OCI-LY3 (cell line): ENCODE measurements around the gene C11orf24.

ENCODE experiments used
- H2AFZ ChIP-seq: fragments of 200-600, 300-600 bp; shearing (Covaris generic); 2 replicates; pipeline ENCODE4 v1.6.0; 2014; ENCODE audit warnings: antibody characterized with exemption, low read depth, low read length
- H3K27ac ChIP-seq: fragments of 200-600, 300-600 bp; sonication (generic); 2 replicates; pipeline ENCODE4 v1.5.1; 2014; ENCODE audit warnings: mild to moderate bottlenecking, low read length, moderate library complexity, mixed read lengths
- H3K27me3 ChIP-seq: fragments of 200-600, 300-600 bp; sonication (generic); 2 replicates; pipeline ENCODE4 v1.6.1; 2014; ENCODE audit warnings: low read depth, low read length, mixed read lengths
- H3K36me3 ChIP-seq: fragments of 200-600, 300-600 bp; sonication (generic); replicated peaks from 2 replicates; pipeline ENCODE3; 2014; ENCODE audit warnings: low read depth, low read length, mixed read lengths
- H3K4me1 ChIP-seq: fragments of 300-600, 200-600 bp; sonication (generic); 2 replicates; pipeline ENCODE4 v1.6.1; 2014; ENCODE audit warnings: low read length, mixed read lengths
- H3K4me2 ChIP-seq: fragments of 200-600, 300-600 bp; sonication (generic); 2 replicates; pipeline ENCODE4 v1.6.1; 2014; ENCODE audit warnings: low read length, mixed read lengths
- H3K4me3 ChIP-seq: fragments of 300-600, 200-600 bp; sonication (generic); 2 replicates; pipeline ENCODE4 v1.5.1; 2014; ENCODE audit warnings: antibody characterized with exemption, mild to moderate bottlenecking, low read length, moderate library complexity
- H3K79me2 ChIP-seq: fragments of 300-600, 200-600 bp; shearing (Covaris generic); 2 replicates; pipeline ENCODE4 v1.6.1; 2014; ENCODE audit warnings: mild to moderate bottlenecking, low read length, mixed read lengths
- H3K9ac ChIP-seq: fragments of 300-600, 200-600 bp; shearing (Covaris generic); 2 replicates; pipeline ENCODE4 v1.6.0; 2014; ENCODE audit warnings: mild to moderate bottlenecking, low read length, moderate library complexity
- H3K9me3 ChIP-seq: fragments of 200-600, 300-600 bp; shearing (Covaris generic); 2 replicates; pipeline ENCODE4 v1.6.1; 2014; ENCODE audit warnings: low read length, mixed read lengths; ENCODE audit not compliant: insufficient read depth
- H4K20me1 ChIP-seq: fragments of 200-600, 300-600 bp; sonication (generic); 2 replicates; pipeline ENCODE4 v1.6.1; 2016; ENCODE audit warnings: low read length, mixed read lengths; ENCODE audit not compliant: insufficient read depth
- CTCF ChIP-seq: fragments of 200-600, 300-600 bp; sonication (generic); IDR thresholded peaks from 2 replicates; pipeline ENCODE4 v1.5.1; 2014; ENCODE audit warnings: antibody characterized with exemption, low read length, low read depth
- EZH2phosphoT487 ChIP-seq: fragments of 200-600 bp; shearing (Covaris generic); IDR thresholded peaks from 2 replicates; pipeline ENCODE4 v1.6.1; 2018; ENCODE audit warnings: antibody characterized with exemption, mixed run types, low read depth

Gene C11orf24

DNA sequence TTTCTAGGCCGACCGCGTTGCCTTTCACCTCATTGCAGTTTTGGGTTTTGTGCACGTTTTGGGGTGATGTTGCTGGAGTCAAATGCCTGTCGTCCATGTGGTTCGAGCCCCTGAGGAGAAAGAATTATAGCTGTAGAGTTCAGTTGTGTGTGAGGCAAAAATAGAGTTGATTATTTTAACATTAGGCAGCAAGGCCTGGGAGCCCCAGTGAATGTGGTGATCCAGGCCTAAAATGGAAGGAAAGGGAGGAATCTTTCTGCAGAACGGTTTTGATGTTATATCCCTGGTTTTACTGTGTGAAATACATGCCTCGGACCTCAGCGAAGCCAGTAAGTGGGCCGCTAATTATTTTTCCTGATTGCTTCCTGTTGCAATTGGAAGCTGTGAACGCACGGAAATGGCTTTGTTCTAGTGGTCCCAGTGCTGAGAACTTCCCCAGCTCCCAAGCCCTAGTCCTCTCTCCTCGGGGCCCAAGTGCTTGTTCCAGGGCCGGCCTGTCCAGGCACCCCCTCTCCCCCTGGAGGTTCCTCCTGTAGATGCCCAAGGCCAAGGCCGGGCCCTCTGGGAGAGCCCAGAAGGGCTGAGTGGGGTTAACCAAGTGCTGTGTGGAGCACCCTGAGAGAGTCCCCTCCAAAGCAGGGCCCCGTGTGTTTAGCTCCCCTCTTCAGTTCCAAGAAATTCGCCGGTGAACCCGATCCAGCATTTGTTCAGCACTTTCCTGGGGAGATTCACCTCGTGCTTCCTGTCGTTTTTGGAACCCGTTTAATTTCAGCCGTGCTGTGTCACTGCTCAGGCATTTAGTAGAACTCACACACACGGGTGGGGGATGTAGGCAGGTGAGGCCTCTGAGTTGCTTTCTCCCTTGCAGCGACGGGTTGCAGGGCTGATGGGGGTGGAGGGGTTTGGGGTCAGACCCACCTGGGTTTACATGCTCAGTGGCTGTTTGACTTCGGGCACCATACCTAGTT, 42.7 kb upstream of the C11orf24 start:
- Histone ChIP-seq H4K20me1 (peaks cover 26% of the 10 kb centered on the region), H3K27ac (no peak overlapping the region), H2AFZ (no peak overlapping the region), H3K9me3 (no peaks in the 10 kb centered on the region), H3K4me3 (peak overlapping the region; percentile 91), H3K27me3 (no peaks in the 10 kb centered on the region), H3K36me3 (no peaks in the 10 kb centered on the region), H3K4me1 (peaks cover 21% of the 10 kb centered on the region), H3K9ac (peak overlapping the region; percentile 87), H3K4me2 (peak overlapping the region; percentile 80), H3K79me2 (peaks cover 55% of the 10 kb centered on the region)
- no peak for TF ChIP-seq CTCF
- no peak for TF ChIP-seq EZH2phosphoT487

DNA sequence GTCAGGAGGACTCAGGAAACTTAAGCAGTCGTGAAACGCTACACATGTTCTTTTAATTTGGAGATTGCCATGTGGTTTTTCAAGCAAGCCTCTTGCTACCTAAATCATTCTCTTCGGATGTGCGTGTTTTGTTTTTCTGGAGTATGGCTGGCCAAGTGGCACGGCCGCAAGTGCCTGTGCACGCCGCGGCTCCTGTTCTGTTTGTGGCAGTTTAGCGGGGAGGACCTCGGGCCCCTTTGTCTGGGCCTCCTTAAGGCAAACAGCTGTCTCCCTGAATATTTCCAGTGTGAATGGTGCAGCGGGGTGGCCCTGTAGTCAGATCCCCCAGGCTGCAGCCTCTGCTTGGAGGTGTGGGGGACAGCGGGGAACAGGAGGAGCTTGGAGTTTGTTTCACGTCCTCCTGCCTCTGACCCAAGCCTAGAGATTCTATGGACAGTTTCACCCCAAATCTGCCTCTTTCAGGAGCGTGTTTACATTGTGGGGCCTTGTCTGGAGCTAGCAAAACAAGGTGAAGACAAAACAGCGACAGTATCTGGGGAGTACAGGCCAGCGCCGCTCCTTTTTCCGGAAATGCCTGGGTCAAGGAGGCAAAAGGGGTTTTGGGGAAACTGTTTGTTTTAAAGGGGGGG, 41.9 kb upstream of the C11orf24 start:
- Histone ChIP-seq H3K27me3 (no peaks in the 10 kb centered on the region), H3K9ac (peak overlapping the region; percentile 87), H4K20me1 (peaks cover 25% of the 10 kb centered on the region), H3K4me1 (peaks cover 27% of the 10 kb centered on the region), H2AFZ (peak overlapping the region; percentile 39; the same call in 1 of the 2 replicates), H3K9me3 (no peaks in the 10 kb centered on the region), H3K79me2 (peaks cover 52% of the 10 kb centered on the region), H3K4me2 (peak overlapping the region; percentile 80), H3K4me3 (peak overlapping the region; percentile 91), H3K27ac (peak overlapping the region; percentile 19; the same call in 1 of the 2 replicates), H3K36me3 (no peaks in the 10 kb centered on the region)
- TF ChIP-seq EZH2phosphoT487 (no peak), CTCF (no peak)

DNA sequence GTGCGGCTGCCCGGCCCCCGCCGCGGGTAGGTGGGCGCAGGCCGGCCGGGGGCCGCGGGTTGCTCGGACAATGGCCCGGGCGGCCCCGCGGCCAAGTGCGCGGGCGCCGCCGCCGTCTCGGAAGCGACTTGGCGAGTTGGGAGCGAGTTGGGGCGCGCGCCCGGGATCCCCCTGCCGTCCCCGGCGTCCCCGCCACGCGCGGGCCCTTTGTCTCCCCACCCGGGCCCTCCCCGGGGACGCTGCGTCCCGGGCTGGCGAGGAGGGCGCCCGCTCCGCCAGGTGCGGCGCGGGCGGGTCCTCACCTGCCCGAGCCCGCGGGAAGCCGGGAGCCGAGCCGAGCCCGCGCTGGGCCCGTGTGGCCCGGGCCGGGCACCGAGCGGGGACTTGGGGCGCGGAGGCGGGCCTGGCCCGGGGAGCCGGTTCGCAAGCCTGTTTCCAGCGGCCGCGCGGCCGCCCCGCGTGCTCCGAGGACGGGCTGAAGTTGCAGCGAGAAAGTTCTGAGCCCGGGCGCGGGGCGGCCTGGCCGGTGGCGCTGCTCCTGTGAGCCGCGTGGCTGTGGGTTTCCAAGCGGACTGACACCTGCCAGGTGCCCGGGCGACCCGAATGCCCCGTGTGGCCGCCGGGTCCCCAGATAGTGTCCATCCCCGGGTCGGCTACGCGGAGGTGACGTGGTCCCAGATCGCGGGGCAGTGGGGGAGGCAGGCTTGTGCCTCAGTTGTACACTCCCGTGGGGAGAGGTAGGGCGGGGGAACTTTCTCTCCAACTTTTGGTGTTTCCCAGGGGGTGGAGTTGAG, 41.2 kb upstream of the C11orf24 start:
- Histone ChIP-seq H3K36me3 (no peaks in the 10 kb centered on the region), H3K27ac (peak overlapping the region; percentile 19; the same call in 1 of the 2 replicates), H3K4me3 (peak overlapping the region; percentile 91)

More for the DNA sequence above, 41.2 kb upstream of the C11orf24 start:
- peak overlapping the region; percentile 80 for H3K4me2 ChIP-seq
- no peaks in the 10 kb centered on the region for H3K27me3 ChIP-seq
- peak overlapping the region; percentile 87 for H3K9ac ChIP-seq
- peaks cover 23% of the 10 kb centered on the region for H4K20me1 ChIP-seq
- no peaks in the 10 kb centered on the region for H3K9me3 ChIP-seq
- H2AFZ ChIP-seq = peak overlapping the region; percentile 39; the same call in 1 of the 2 replicates
- TF ChIP-seq CTCF = no peak
- no peak for TF ChIP-seq EZH2phosphoT487
- H3K79me2 ChIP-seq = peaks cover 48% of the 10 kb centered on the region
- peaks cover 34% of the 10 kb centered on the region for H3K4me1 ChIP-seq
